HG03442 (cell line): ENCODE results near the gene COL4A1.

Experiments used
- ATAC-seq: cut with Tn5 transposase; IDR thresholded peaks from one replicate; pipeline ENCODE4 v1.9.1; 2021; ENCODE audit warnings: mild to moderate bottlenecking, moderate library complexity; ENCODE audit not compliant: unreplicated experiment

The COL4A1 gene

GRCh38 chr13:110297766-110298504, 9.0 kb downstream of the COL4A1 start:
- ATAC-seq = no peak

GRCh38 chr13:110297011-110297410, 9.9 kb downstream of the COL4A1 start:
- no peak for ATAC-seq

- no peak for ATAC-seq
Measured at GRCh38 chr13:110294622-110295021, 12.3 kb downstream of the COL4A1 start.

GRCh38 chr13:110294146-110294545, 12.8 kb downstream of the COL4A1 start:
- no peak for ATAC-seq

- ATAC-seq = no peak
Measured at GRCh38 chr13:110293649-110294048, 13.3 kb downstream of the COL4A1 start.

- ATAC-seq = no peak
Measured at GRCh38 chr13:110293037-110293436, 13.9 kb downstream of the COL4A1 start.

GRCh38 chr13:110291286-110291685, 15.7 kb downstream of the COL4A1 start:
- no peak for ATAC-seq

GRCh38 chr13:110290826-110291225, 16.1 kb downstream of the COL4A1 start:
- no peak for ATAC-seq

GRCh38 chr13:110290153-110290552, 16.8 kb downstream of the COL4A1 start:
- no peak for ATAC-seq

- no peak for ATAC-seq
Measured at GRCh38 chr13:110289661-110290060, 17.3 kb downstream of the COL4A1 start.

- ATAC-seq = no peak
Measured at GRCh38 chr13:110289174-110289573, 17.8 kb downstream of the COL4A1 start.

GRCh38 chr13:110286833-110287819, 19.8 kb downstream of the COL4A1 start:
- no peak for ATAC-seq

GRCh38 chr13:110285991-110286832, 20.7 kb downstream of the COL4A1 start:
- no peak for ATAC-seq

- ATAC-seq = no peak
Measured at GRCh38 chr13:110284779-110285484, 22.0 kb downstream of the COL4A1 start.

GRCh38 chr13:110283736-110284517, 23.0 kb downstream of the COL4A1 start:
- no peak for ATAC-seq

- ATAC-seq = no peak
Measured at GRCh38 chr13:110282316-110282841, 24.6 kb downstream of the COL4A1 start.

- no peak for ATAC-seq
Measured at GRCh38 chr13:110281736-110282135, 25.2 kb downstream of the COL4A1 start.

- ATAC-seq = no peak
Measured at GRCh38 chr13:110280985-110281688, 25.8 kb downstream of the COL4A1 start.
